ENCODE data around the gene SLC35F4.

GRCh38 chr14:57864659-57865058 lies 1.2 kb downstream of the SLC35F4 start:
- TF ChIP-seq CEBPB (IDR thresholded peaks at IDR 0.05; ENCODE audit: low read depth, low read length): no peak
- TF ChIP-seq CTCF (conservative IDR thresholded peaks at IDR 0.05; ENCODE audit: low read depth, low read length): no peak
